Measurements from ENCODE around the gene IRF2BP1.
A peak's percentile ranks its signal among the peaks of the same experiment; 100 is the strongest.
"Not testable (repeated sequence)": the region's sequence is repeated elsewhere in the genome, so short reads cannot be mapped to it uniquely, and the experiment has no call there.

The IRF2BP1 gene

GRCh38 chr19:45902651-45903625, 17.0 kb upstream of the IRF2BP1 start:
- peak; percentile 97 for DNase-seq (ENCODE audit: low read depth)

DNA sequence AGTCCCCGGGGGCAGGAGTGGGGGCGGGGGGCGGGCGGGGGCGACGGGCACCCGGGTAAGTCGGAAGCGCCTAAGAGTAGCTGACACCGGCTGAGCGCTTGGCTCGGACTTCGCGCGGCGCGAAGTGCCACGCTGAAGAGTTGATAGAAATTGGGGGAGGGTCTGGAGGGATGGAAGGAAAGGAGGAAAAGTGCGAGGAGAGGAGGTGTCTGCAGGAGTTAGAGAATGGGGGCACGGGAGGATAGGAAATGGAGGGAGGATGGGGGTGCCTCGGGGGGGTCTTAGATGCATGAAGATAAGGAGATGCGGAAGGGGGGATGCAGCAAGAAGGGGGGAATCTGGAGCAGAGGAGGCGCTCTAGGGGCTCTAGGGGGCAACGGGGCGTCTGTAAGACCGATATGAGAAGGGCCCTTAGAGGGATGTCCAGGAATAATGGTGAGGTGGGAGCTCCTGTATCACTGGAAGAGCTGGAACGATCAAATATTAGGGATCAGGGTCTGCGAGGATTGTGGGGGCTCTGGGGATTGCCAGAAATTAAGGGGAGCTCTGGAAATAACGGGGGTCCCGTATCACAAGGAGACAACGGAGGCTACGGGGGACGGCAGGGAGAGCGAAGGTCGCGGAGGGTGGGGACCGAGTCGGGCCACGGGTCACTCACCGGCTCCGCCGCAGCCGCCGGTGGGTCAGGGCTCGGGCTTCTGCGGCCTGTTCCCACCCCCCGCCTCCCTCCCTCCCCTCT, 16.1 kb upstream of the IRF2BP1 start, which contains the start of gene MYPOP:
MYPOP (minus strand) TSS at position 702 of the 739 bp plus-strand sequence. CDS start 840 bp downstream, outside the sequence.
- DNase-seq (ENCODE audit: low read depth): no peak

DNA sequence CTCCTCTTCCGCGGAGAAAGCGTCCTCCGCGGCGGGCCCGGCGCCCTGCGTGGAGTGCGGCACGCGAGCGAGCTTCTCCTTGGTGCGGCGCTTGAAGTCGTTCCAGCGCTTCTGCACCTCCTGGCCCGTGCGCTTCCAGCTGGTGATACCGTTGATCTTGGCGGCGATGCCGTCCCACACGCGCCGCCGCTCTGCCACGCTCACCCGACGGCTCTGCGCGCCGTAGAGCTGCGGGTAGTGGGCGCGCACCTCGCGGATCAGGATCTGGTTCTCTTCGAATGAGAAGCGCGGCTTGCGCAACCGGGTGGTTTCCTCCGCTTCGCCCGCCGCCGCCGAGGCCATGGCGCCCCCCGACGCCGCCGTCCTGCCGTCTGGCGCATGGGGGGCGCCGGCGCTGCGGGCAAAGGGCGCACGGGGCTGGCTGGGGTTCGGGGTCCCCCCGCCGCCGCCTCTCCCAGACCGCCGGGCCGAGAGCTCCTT, 15.5 kb upstream of the IRF2BP1 start:
- peak; percentile 40 for DNase-seq (ENCODE audit: low read depth)

- DNase-seq (ENCODE audit: low read depth): no peak
Observed at GRCh38 chr19:45900738-45901431, 14.9 kb upstream of the IRF2BP1 start.

DNA sequence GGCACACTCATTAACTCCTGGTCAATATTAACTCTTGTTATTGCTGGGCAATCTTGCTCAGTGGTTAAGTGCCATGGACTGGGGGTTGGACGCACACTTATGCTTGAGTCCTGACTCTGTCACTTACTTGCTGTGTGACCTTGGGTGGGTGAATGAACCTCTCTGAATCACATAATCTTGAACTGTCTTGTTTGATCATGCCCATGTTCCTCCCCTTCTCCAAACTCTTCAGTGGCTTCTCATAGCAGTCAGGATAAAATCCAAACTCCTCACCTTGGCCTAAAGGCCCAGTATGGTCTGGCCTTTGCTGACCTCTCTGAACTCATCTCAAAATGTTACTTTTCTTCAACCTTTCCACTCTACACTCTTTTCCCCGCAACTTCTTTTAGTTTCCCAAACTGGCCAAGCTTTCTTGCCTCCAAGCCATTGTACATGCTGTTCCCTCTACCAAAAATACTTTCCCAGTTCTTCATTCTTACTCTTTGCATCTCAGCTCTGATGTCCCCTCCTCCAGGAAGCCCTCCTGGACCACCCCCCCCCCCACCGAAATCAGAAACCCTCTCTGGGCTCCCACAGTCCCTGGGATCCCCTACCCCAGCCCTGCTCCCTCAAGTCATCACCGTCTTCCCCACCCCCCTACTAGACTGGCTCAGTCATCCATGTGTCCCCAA, 14.1 kb upstream of the IRF2BP1 start:
- no peak for DNase-seq (ENCODE audit: low read depth)

DNA sequence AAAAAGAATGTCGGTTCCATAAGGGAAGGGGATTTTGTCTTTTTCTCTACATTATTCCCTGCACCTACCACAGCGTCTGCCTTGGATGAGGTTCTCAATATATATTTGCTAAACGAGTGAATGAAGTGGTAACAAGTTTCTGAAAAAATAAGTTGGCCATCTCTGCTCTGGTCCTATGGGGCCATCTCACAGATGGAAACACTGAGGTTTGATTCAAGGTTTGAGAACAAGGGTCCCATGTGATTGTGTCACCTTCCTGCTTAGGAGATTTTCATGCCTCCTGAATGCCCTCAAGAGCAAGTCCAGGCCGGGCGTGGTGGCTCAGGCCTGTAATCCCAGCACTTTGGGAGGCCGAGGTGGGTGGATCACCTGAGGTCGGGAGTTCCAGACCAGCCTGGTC, 13.3 kb upstream of the IRF2BP1 start:
- no peak for DNase-seq (ENCODE audit: low read depth)

GRCh38 chr19:45897261-45897812, 11.4 kb upstream of the IRF2BP1 start:
- DNase-seq (ENCODE audit: low read depth): no peak

DNA sequence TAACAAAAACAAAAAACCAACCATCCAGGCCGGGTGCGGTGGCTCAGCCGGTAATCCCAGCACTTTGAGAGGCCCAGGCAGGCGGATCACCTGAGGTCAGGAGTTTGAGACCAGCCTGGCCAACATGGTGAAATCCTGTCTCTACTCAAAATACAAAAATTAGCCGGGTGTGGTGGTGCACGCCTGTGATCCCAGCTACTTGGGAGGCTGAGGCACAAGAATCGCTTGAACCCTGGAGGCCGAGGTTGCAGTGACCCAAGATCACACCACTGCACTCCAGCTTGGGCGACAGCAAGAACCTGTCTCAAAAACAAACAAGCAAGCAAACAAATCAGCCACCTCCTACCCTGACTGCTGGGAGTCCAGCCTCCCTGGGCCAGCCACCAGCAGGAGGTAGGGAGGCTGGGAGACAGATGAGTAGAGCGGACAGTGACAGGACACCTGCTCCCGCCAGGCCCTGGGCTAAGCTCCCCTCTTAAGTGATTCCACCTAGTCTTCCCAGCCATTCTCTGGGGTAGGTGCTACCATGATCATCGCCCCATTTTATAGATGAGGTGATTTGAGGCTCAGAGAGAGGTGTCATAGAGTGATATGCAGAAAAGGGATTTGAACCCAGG, 10.2 kb upstream of the IRF2BP1 start:
- DNase-seq (ENCODE audit: low read depth): not testable (repeated sequence)

DNA sequence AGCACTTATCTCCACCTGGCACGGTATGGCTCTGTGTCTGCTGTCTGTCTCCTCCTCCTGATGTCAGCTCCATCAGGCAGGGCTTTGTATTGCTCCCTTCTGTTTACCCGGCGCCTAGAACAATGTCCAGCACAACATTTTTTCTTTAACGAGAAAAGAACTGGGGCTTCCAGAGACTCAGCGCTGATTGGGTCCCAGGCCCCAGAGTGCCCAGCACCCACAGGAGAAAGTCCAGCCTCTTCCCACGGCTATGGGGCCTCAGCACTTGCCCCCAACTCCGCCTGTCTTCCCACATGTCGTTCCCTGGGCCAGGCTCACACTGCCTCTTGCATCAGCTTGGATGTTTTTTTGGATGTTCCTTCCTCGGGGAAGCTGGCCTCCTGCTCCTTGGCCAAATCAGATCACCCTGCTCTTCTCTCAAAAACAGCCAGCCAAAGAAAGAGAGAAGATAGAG, 9.6 kb upstream of the IRF2BP1 start:
- no peak for DNase-seq (ENCODE audit: low read depth)

DNA sequence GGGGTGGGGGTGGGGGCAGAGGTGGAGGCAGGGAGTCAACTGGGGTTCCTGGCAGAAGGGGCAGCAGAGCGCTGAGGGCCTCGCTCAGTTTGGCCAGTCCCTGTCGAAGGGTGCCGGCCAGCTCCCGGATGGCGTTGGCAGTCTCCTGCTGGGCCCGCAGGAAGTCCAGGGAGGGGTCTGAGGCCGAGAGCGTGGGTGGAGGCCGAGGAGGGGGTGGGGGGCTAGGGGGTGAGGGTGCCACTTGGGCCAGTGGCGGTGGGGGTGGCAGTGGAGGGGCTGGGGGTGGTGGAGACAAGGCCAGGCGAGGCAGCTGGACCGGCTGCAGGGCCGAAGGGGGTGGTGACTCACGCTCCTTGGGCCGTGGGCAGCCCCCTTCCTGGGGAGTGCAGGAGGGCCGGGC, 4.9 kb upstream of the IRF2BP1 start:
- DNase-seq (ENCODE audit: low read depth): no peak

- no peak for DNase-seq (ENCODE audit: low read depth)
Observed at GRCh38 chr19:45889210-45889885, 3.4 kb upstream of the IRF2BP1 start.

DNA sequence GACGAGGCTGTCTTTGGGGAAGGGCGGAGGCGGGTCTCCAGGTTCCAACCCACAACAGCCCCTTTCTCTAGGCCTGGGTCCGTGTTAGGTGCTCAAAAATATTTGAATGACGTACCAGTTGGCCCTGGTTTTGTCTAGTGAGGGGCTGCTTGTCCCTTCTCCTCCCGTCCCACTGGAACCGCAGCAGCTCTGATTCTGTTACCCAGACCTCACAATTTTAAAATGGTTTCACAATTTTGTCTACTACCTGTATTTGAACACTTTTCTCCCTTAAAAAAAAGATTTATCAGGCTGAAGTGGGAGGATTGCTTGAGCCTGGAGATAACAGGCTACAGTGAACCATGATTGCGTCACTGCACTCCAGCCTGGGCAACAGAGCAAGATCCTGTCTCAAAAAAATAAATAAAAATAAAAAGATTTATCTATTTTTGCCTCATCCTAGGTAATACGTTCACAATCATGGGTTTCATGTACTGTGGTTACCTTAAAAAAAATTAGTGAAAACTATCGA, 1.3 kb upstream of the IRF2BP1 start:
- no peak for DNase-seq (ENCODE audit: low read depth)

DNA sequence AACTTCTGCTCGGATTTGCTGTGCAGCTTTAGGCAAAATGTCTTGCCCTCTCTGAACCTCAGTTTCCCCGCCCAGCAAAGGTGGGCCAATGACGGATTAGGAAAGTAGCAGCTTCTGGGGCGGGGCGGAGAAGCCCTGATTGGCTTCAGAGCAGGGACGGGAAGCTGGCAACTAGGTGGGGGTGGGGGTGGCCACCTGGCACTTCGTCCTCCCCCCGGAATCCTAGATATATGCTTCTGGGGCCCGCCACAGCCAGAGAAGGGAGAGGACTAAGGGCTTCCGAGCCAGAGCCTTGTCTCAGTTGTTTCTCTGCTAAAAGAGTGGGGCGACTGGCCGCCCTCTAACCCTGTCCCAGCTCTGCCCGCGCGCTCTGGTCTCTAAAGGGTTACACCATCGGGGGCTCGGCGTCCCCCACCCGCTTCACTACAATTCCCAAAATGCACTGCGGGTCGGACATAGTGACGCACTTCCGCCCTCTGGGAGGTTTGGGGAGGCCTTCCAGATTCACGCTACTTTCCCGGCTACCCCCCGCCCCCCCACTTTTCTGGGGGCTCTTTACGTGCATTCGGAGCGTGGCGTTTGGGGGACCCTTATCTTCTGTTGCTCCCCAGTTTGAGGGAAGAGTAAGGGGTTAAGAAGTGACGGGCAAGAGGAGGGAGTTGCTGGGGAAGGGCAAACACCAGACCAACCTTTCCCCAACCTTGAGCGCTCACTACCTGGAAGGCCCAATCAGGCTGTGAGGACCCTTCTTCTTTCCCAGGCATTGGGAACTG, 672 bp upstream of the IRF2BP1 start:
- DNase-seq (ENCODE audit: low read depth): peak; percentile 93

- no peak for DNase-seq (ENCODE audit: low read depth)
Observed at GRCh38 chr19:45884682-45885555, 1.0 kb downstream of the IRF2BP1 start.

DNA sequence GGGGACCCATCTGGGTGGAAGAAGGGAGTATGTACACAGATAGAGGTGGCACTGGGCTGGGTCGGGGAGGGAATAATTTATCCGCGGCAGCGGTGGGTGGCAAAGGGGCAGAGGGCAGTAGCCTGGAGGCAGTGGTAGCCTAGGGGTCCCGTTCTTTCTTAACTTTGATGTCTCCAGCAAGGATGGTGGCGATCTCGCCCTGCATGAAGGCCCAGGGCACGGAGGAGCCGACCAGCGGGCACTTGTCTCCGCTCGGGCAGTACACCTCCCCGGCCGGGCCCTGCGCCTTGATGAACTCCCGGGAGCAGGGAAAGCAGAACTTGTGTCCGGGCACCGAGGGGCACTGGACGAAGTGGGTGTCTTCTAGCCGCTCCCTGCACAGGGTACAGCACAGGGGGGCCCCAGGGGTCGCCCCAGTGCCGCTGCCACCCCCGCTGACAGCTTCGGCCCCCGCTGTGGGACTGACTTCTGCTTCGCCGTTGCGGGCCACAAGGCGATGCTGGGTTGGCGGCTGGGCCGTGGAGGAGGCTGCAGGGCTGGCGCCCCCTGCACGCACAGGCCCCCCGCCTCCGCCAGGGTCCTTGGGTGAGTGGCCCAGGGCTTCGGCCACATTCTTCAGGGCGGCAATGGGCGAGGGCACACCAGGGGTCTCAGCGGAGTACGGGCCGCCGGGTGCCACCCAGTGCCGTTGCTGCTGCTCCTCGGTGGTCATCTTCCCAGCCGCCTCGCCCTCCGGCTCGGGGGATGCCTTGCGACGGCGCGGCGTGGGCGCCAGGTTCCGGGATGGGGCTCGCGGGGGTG, 1.9 kb downstream of the IRF2BP1 start:
- no peak for DNase-seq (ENCODE audit: low read depth)

GRCh38 chr19:45883586-45883880, 2.4 kb downstream of the IRF2BP1 start:
- no peak for DNase-seq (ENCODE audit: low read depth)
